Fibroblast of pulmonary artery (primary cell): ENCODE data around the gene HNMT.
"Not testable (repeated sequence)": the region's sequence is repeated elsewhere in the genome, so short reads cannot be mapped to it uniquely, and the experiment has no call there.

ENCODE experiments used
- DNase-seq: peaks from one replicate; pipeline ENCODE4 v3.0.0-alpha.2; 2010; ENCODE audit warnings: low read depth
- H3K4me3 ChIP-seq: replicated peaks from 2 replicates; pipeline ENCODE4 v1.5.1; 2011; ENCODE audit warnings: low read depth, mild to moderate bottlenecking, control low read depth, low read length, moderate library complexity
- TF ChIP-seq, protein P1 (sequence below): IDR thresholded peaks from 2 replicates; pipeline ENCODE4 v1.5.1; 2011; ENCODE audit warnings: mild to moderate bottlenecking, control low read depth, low read length, inconsistent platforms; ENCODE audit errors: missing control alignments

Gene HNMT

DNA sequence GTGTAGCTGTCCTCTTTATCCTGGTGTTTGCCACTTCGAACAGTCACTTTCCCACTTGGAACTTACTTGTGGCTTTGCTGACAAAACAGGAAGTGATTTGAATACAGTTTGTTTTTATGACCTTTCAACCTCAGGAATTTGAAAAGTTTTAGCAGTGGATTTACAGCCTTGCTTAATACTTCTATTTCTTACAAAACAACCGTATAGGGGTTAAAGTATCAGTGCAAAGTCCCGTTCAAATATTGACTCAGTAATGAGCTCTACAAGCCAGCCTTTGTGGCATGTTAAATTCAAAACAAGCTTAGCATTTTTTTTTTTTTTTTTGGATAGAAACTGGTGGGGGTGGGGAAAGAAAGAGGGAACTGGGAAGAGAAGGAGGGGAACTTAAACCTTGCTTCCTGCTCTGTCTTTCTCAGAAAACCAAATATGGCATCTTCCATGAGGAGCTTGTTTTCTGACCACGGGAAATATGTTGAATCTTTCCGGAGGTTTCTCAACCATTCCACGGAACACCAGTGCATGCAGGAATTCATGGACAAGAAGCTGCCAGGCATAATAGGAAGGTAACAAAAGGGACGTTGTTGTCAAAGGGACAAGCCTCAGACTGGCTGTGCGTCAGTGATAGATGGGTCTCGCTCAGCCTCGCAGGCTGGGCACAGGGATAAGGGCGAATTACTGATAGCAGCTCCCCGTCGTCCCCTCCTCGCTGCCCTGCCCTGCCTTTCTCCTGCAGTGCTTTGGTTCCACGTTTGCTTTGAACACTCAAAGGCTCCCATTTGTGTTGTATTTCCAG is at the start of gene HNMT:
Gene HNMT (plus strand): TSS at position 408 of the 793 bp plus-strand sequence. CDS start 19 bp downstream, at position 427.
- peak within 1 kb of the TSS; percentile 57 for H3K4me3 ChIP-seq
- DNase-seq, result peak; percentile 86
- TF ChIP-seq, protein P1, sequence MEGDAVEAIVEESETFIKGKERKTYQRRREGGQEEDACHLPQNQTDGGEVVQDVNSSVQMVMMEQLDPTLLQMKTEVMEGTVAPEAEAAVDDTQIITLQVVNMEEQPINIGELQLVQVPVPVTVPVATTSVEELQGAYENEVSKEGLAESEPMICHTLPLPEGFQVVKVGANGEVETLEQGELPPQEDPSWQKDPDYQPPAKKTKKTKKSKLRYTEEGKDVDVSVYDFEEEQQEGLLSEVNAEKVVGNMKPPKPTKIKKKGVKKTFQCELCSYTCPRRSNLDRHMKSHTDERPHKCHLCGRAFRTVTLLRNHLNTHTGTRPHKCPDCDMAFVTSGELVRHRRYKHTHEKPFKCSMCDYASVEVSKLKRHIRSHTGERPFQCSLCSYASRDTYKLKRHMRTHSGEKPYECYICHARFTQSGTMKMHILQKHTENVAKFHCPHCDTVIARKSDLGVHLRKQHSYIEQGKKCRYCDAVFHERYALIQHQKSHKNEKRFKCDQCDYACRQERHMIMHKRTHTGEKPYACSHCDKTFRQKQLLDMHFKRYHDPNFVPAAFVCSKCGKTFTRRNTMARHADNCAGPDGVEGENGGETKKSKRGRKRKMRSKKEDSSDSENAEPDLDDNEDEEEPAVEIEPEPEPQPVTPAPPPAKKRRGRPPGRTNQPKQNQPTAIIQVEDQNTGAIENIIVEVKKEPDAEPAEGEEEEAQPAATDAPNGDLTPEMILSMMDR, result no peak

DNA sequence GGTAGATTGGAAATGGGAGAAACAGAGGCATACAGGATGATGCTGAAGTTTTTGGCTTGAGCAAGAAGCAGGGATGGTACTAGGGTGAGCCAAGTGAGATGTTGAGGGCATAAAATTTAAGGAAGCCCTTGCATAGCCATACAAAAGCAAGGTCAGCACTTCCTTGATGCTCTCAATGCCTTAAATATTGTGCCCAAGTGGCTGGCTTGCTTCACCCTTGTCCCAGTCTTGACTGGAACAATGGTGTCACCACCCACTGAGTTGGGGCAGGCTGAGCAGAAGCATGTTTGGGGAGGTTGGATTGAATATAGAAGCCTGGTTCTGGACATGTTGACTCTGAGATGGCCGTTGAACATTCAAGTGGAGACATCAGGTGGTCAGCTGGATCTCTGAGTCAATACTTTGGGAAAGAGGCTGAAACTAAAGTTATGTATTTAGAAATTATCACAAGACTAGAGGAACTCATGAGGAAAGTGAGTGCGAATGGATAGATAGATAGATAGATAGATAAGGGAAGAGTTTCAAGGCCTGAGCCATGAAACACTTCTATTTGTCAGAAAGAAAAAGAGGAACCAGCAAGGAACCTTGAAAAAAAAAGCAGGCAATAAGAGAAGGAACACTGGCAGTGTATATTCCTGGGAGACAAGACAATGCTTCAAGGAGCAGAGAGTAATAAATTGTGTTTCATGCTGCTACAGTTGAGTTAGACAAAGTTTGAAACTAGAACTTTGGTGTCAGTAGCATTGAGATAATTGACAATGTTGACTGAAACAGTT is 43.0 kb upstream of the HNMT start:
- no peak for DNase-seq
- TF ChIP-seq, protein P1, result no peak
- H3K4me3 ChIP-seq, result no peak overlapping the region

DNA sequence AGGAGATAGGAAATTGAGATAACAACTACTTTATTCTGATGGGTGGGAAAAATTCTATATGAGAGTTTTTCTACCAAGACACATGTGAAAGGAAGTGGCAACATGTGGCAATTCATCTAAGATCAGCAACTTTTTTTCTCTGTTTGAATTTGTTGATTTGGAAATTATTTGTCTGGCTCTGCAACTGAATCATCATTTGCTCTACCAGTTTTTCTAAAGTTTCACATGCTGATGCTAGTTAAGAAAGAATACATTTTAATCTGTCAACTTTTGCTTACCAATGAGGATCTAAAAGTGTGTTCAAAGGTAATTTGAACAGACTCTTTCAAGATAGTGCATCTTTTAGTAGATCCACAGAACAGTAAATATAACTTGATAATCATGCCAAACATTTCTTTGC is 42.1 kb upstream of the HNMT start:
- H3K4me3 ChIP-seq, DNase-seq: not testable (repeated sequence)

DNA sequence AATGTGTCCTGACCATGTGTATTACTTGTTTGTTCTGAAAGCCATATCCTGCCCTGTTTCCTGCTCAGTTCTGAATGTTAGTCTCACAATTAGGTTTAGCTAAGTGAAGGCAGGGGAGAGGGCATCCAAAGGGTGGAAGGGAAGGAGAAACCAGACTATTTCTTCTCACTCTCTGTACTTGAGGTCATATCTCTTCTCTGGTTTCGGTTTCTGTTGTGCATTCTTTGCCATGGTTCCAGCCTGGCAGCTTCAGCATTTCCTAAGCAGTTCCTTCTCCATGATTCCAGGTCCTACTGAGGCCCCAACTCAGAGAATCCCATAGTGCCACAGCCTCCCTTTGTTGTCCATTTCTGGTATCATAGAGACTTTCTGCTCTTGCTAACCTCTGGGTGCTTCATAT is 40.3 kb upstream of the HNMT start:
- TF ChIP-seq, protein P1, result no peak
- peak; percentile 11 for DNase-seq
- H3K4me3 ChIP-seq, result no peak overlapping the region

DNA sequence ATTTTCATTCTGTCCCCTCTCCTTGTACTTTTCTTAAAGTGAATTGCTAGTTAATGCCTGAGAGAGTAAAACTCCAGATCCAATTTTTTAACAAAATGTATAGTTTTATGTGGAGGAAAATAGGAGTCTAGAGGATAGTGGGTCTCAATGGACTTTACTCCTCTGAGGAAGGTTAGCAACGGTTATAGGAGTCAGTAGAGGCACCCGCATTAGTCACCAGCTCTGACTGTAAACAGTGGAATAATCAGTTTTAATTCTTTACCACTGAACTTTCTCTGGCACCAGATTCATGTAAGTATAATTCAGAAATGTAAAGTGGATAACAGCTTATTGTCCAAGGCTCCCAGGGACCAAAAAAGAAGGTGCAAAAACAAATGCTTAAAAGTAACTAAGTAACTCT is 38.7 kb upstream of the HNMT start:
- TF ChIP-seq, protein P1, result no peak
- no peak overlapping the region for H3K4me3 ChIP-seq
- DNase-seq, result no peak

DNA sequence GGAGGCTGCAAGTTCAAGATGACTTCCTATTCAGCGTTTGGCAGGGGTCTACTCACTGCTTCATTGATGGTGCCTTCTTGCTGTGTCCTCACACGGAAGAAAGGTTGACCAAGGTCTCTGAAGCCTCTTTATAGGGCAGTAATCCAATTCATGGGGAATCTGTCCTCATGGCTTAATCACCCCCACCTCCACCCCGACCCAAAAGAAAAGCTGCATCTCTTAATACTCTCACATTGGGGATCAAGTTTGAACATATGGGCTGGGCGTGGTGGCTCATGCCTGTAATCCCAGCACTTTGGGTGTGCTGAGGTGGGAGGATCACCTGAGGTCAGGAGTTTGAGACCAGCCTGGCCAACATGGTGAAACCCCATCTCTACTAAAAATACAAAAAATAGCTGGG is 36.4 kb upstream of the HNMT start:
- TF ChIP-seq, protein P1, result no peak
- no peak overlapping the region for H3K4me3 ChIP-seq
- DNase-seq, result no peak
